Lung (tissue), 12 donors: Measurements from ENCODE around the gene ART5. TPM values are rescaled to one million over a fixed set of nuclear protein-coding genes. Genes with fewer than 3 reads are reported as not detected.

Experiments
- ATAC-seq: fragments of 200-7000 bp; cut with Tn5 transposase; one replicate; pipeline ENCODE4 v1.9.1; 2020; ENCODE audit warnings: moderate number of reproducible peaks; ENCODE audit not compliant: insufficient read depth, low FRiP score
- DNase-seq, 3 donors: peaks; one replicate each; pipeline ENCODE4 v3.0.0-alpha.2; 2013 to 2017
- H3K27ac ChIP-seq, 2 donors: one replicate each; pipeline ENCODE4 v1.5.1; 2013; ENCODE audit warnings: mild to moderate bottlenecking in 2 of 2, moderate library complexity in 2 of 2, control low read depth in 1 of 2, inconsistent platforms in 1 of 2, low read depth in 1 of 2, low read length in 1 of 2
- H3K27me3 ChIP-seq, 3 donors: one replicate each; pipeline ENCODE4 v1.5.1; 2013; ENCODE audit warnings: low read length in 2 of 3; ENCODE audit not compliant: control insufficient read depth in 3 of 3, insufficient read depth in 3 of 3
- H3K36me3 ChIP-seq, 4 donors: one replicate each; pipeline ENCODE4 v1.5.1; 2013; ENCODE audit warnings: low read length in 4 of 4, mild to moderate bottlenecking in 1 of 4, moderate library complexity in 1 of 4; ENCODE audit not compliant: control insufficient read depth in 4 of 4, insufficient read depth in 4 of 4
- H3K4me1 ChIP-seq, 5 donors: one replicate each; pipeline ENCODE4 v1.5.1; 2013; ENCODE audit warnings: low read length in 5 of 5, mild to moderate bottlenecking in 2 of 5, moderate library complexity in 1 of 5; ENCODE audit not compliant: control insufficient read depth in 5 of 5, insufficient read depth in 5 of 5
- H3K4me3 ChIP-seq: one replicate; pipeline ENCODE4 v1.5.1; 2013; ENCODE audit warnings: mild to moderate bottlenecking, control low read depth, moderate library complexity
- H3K9ac ChIP-seq, 2 donors: one replicate each; pipeline ENCODE4 v1.5.1; 2013; ENCODE audit warnings: low read length in 2 of 2, control low read depth in 1 of 2; ENCODE audit not compliant: insufficient read depth in 1 of 2
- H3K9me3 ChIP-seq, 4 donors: one replicate each; pipeline ENCODE4 v1.5.1; 2013; ENCODE audit warnings: low read length in 3 of 4, mild to moderate bottlenecking in 1 of 4, moderate library complexity in 1 of 4; ENCODE audit not compliant: control insufficient read depth in 4 of 4, insufficient read depth in 3 of 4
- CTCF ChIP-seq: IDR thresholded peaks from 2 replicates; pipeline ENCODE4 v1.5.1; 2012; ENCODE audit warnings: mild to moderate bottlenecking; ENCODE audit errors: control extremely low read depth, extremely low read depth
- WGBS, 2 donors: extraction: QIAGEN DNeasy Blood & Tissue Kit; methylation state at CpG; one replicate each; pipeline ENCODE4 v1.1.7; 2013; 5-methylcytosine and 5-hydroxymethylcytosine counted together
- polyA plus RNA-seq, 2 donors: library from polyadenylated mRNA; stranded (reverse); fragments of 200-250 nt; gene quantifications; one replicate each; pipeline ENCODE4 v1.2.1, GENCODE V29; 2013
- total RNA-seq, 2 donors: library from RNA; depleted of rRNA in 1 of 2; stranded (reverse); fragments of >200 nt in 1 of 2; gene quantifications; one replicate each; pipeline ENCODE4 v1.2.1, GENCODE V29; 2014 to 2021
- donor health status: control.
- donor health status: control.
- donor health status: Bipolar disorder and iron deficiency.
- donor health status: healthy.
- donor health status: DM: yes; HTN: yes; CAD: no.

ART5 gene
- total and polyA plus RNA-seq, 4 donors: 0.08 to 1.7 (median 0.61) TPM

GRCh38 chr11:3669742-3670183, 28.0 kb upstream of the ART5 start:
- Histone ChIP-seq H3K4me1 (no peaks in the 10 kb centered on the region), H3K27ac (no peak overlapping the region), H3K9ac (no peak overlapping the region), H3K9me3 (peaks cover 0 to 5% (median 0%) of the 10 kb centered on the region in 4 donors), H3K27me3 (no peaks in the 10 kb centered on the region), H3K4me3 (no peak overlapping the region), H3K36me3 (peaks cover 14 to 53% (median 31%) of the 10 kb centered on the region in 4 donors)
- WGBS, 2 donors: 92 to 94% methylated on average over 5 of the region's 5 CpGs
- ATAC-seq: no peak
- TF ChIP-seq CTCF: no peak
- no peak for DNase-seq

DNA sequence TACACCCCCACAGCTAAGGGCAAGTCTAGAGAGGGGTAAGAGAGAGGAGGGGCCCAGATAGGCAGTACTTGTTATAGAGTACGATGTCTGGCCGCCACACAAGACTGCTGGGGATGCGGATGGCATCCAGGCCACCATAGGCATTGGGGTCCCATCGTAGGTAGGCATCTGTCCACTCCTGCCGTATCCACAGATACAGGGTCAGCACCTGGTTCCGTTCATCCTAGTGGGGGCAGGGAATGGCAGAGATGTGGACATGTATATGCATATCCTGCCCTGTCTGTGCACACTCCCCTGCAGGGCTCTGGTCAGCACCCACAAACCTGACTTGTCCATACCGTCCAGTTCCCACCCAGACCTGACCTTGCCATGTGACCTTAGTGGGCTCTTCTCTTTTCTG, 27.3 kb upstream of the ART5 start:
- no peak overlapping the region for H3K27ac ChIP-seq
- peaks cover 12 to 57% (median 28%) of the 10 kb centered on the region in 4 donors for H3K36me3 ChIP-seq
- ATAC-seq (no peak), DNase-seq (no peak)
- no peak overlapping the region for H3K4me3 ChIP-seq
- 96% methylated on average over 7 of the region's 7 CpGs for WGBS, 2 donors
- H3K27me3 ChIP-seq: no peaks in the 10 kb centered on the region
- no peaks in the 10 kb centered on the region for H3K4me1 ChIP-seq
- peaks cover 0 to 5% (median 0%) of the 10 kb centered on the region in 4 donors for H3K9me3 ChIP-seq
- no peak overlapping the region for H3K9ac ChIP-seq
- TF ChIP-seq CTCF: no peak

DNA sequence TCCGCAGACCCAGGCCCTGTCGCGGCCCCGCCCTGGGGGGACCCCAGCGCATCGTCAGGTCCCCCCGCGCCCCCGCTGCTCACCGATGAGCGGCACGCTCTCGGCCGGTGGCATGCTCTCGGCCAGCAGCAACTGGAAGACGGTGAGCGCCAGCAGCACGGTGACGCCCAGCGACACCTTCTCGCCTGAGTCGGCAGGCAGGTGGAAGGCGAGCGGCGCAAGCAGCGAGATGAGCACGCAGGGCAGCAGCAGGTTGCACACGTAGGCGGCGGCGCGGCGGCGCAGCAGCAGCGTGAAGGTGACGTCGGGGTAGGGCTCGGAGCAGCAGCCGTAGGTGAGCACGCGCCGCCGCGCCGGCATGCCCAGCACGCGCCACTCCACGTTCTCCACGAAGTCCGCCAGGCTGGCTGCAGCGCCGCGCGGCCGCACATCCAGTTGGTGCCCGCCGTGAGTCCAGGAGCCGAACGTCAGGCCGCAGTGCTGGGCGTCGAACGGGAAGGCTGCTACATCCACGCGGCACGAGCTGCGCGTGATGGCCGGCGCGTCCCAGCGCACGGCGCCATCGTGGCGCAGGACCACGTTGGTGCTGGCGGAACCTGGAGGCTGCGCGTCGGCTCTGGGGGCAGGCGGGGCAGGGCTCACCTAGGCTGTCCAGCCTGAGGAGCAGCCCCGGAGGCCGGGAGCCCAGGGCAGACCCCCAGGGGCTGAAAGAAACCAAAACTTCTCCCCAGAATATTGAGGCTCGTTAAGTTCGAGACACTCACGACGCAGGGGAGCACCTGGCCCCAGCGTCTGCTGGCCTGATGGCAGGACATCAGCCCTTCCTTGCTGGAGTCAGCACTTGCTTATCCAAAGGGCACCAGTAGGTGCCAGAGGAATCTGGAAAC, 25.6 kb upstream of the ART5 start:
- Histone ChIP-seq H3K36me3 (peaks cover 7 to 57% (median 21%) of the 10 kb centered on the region in 4 donors), H3K4me3 (no peak overlapping the region)
- WGBS, 2 donors: 98% methylated on average over 89 of the region's 89 CpGs

More for the DNA sequence above, 25.6 kb upstream of the ART5 start:
- no peak for DNase-seq
- no peaks in the 10 kb centered on the region for H3K27me3 ChIP-seq
- no peak overlapping the region for H3K9ac ChIP-seq
- H3K9me3 ChIP-seq: peaks cover 0 to 5% (median 0%) of the 10 kb centered on the region in 4 donors
- no peak for ATAC-seq
- H3K27ac ChIP-seq: no peak overlapping the region
- TF ChIP-seq CTCF: no peak
- H3K4me1 ChIP-seq: no peaks in the 10 kb centered on the region
